Thyroid gland (tissue), 4 donors: ENCODE data around the gene PPP1R8. TPM values are rescaled to one million over a fixed set of nuclear protein-coding genes. Genes with fewer than 3 reads are reported as not detected.

Source experiments
- DNase-seq, 2 donors: peaks; one replicate each; pipeline ENCODE4 v3.0.0-alpha.2; 2019
- H3K27ac ChIP-seq, 3 donors: fragments of 200-600 bp; sonication (generic); 1 replicate in 2 of 3; 2 replicates in 1 of 3; pipeline ENCODE4 v1.5.1; 2016 to 2019; ENCODE audit warnings: mild to moderate bottlenecking in 1 of 3, moderate library complexity in 1 of 3
- H3K27me3 ChIP-seq: fragments of 200-600 bp; sonication (generic); one replicate; pipeline ENCODE4 v1.5.1; 2019
- H3K36me3 ChIP-seq, 2 donors: fragments of 200-600 bp; sonication (generic); one replicate each; pipeline ENCODE4 v1.5.1; 2016 to 2019
- H3K4me1 ChIP-seq, 2 donors: fragments of 200-600 bp; sonication (generic); one replicate each; pipeline ENCODE4 v1.5.1; 2017 to 2019
- H3K4me3 ChIP-seq, 3 donors: fragments of 200-600 bp; sonication (generic); replicated peaks in 1 of 3; 1 replicate in 2 of 3; 2 replicates in 1 of 3; pipeline ENCODE4 v1.5.1; 2016; ENCODE audit warnings: mild to moderate bottlenecking in 1 of 3
- H3K9me3 ChIP-seq: fragments of 200-600 bp; sonication (generic); one replicate; pipeline ENCODE4 v1.5.1; 2017
- CTCF ChIP-seq, 6 experiments: fragments of 200-600 bp in 3 of 6; fragments of 450-650 bp in 3 of 6; sonication (generic) in 3 of 6; IDR thresholded peaks; one replicate each; pipeline ENCODE4 v1.5.1; 2016 to 2019; ENCODE audit warnings: antibody characterized with exemption in 6 of 6, mild to moderate bottlenecking in 2 of 6, inconsistent platforms in 1 of 6, moderate library complexity in 1 of 6
- POLR2A ChIP-seq, 2 donors: fragments of 450-650 bp; IDR thresholded peaks; one replicate each; pipeline ENCODE4 v1.6.1; 2017; ENCODE audit warnings: antibody characterized with exemption in 2 of 2, mild to moderate bottlenecking in 2 of 2, moderate library complexity in 1 of 2
- WGBS, 2 donors: methylation state at CpG; one replicate each; pipeline ENCODE4 v1.1.5; 2017; 5-methylcytosine and 5-hydroxymethylcytosine counted together
- intact Hi-C: fragments of 100-400 bp; cut with DNase I; formaldehyde crosslinking; loops from one replicate; pipeline ENCODE4 v1.15.1; 2023
- total RNA-seq, 4 donors: library from RNA; depleted of rRNA; stranded (reverse); fragments of >200 nt; gene quantifications; one replicate each; pipeline ENCODE4 v1.2.3, GENCODE V29; 2016

Gene PPP1R8
- total RNA-seq, 4 donors from 2014 or later = 29.2 to 34.8 (median 33.1) TPM

- no peak for DNase-seq
- Histone ChIP-seq H3K36me3 (no peaks in the 10 kb centered on the region), H3K27ac (no peak overlapping the region), H3K27me3 (no peaks in the 10 kb centered on the region), H3K4me3 (no peak overlapping the region), H3K9me3 (no peaks in the 10 kb centered on the region), H3K4me1 (peaks cover 18 to 32% of the 10 kb centered on the region in 2 donors)
- intact Hi-C loops = no loop called here
- WGBS, 2 donors = 93 to 96% methylated on average over 10 of the region's 10 CpGs
- TF ChIP-seq POLR2A (IDR thresholded peaks at IDR 0.05) (no peak), CTCF (IDR thresholded peaks at IDR 0.05) (no peak)
Observed at GRCh38 chr1:27861436-27861835, 30.9 kb downstream of the PPP1R8 start.

- Histone ChIP-seq H3K36me3 (no peaks in the 10 kb centered on the region), H3K9me3 (no peaks in the 10 kb centered on the region), H3K27ac (peak overlapping the region in 2 of 3 donors; percentile 86 to 89), H3K4me1 (peaks cover 18 to 32% of the 10 kb centered on the region in 2 donors), H3K4me3 (no peak overlapping the region), H3K27me3 (no peaks in the 10 kb centered on the region)
- TF ChIP-seq CTCF (IDR thresholded peaks at IDR 0.05) (no peak), POLR2A (IDR thresholded peaks at IDR 0.05) (no peak)
- no peak for DNase-seq
- 89 to 90% methylated on average over 3 of the region's 3 CpGs for WGBS, 2 donors
- intact Hi-C loops = no loop called here
Observed at GRCh38 chr1:27862004-27862403, 31.4 kb downstream of the PPP1R8 start.

- 61 to 67% methylated on average over 8 to 9 of the region's 9 CpGs for WGBS, 2 donors
- H3K9me3 ChIP-seq = no peaks in the 10 kb centered on the region
- H3K27me3 ChIP-seq = no peaks in the 10 kb centered on the region
- peak; percentile 90 to 92 for DNase-seq
- peak overlapping the region; percentile 74 to 89 (median 86) for H3K27ac ChIP-seq
- TF ChIP-seq POLR2A (IDR thresholded peaks at IDR 0.05) = peak in 1 of 2 donors; percentile 24
- TF ChIP-seq CTCF (IDR thresholded peaks at IDR 0.05) = peak in 1 of 6 experiments; percentile 10
- peaks cover 18 to 32% of the 10 kb centered on the region in 2 donors for H3K4me1 ChIP-seq
- intact Hi-C loops = no loop called here
- no peak overlapping the region for H3K4me3 ChIP-seq
- H3K36me3 ChIP-seq = no peaks in the 10 kb centered on the region
Observed at GRCh38 chr1:27862671-27863537, 32.3 kb downstream of the PPP1R8 start.

- Histone ChIP-seq H3K4me3 (no peak overlapping the region), H3K36me3 (no peaks in the 10 kb centered on the region), H3K27me3 (no peaks in the 10 kb centered on the region), H3K9me3 (no peaks in the 10 kb centered on the region), H3K4me1 (peaks cover 15 to 28% of the 10 kb centered on the region in 2 donors), H3K27ac (peak overlapping the region; percentile 74 to 89 (median 86))
- DNase-seq = no peak
- intact Hi-C loops = no loop called here
- WGBS, 2 donors = 87 to 88% methylated on average over 1 of the region's 1 CpG
- TF ChIP-seq POLR2A (IDR thresholded peaks at IDR 0.05) = no peak
- TF ChIP-seq CTCF (IDR thresholded peaks at IDR 0.05) = no peak
Observed at GRCh38 chr1:27863538-27863915, 32.9 kb downstream of the PPP1R8 start.

- TF ChIP-seq CTCF (IDR thresholded peaks at IDR 0.05) = no peak
- TF ChIP-seq POLR2A (IDR thresholded peaks at IDR 0.05) = no peak
- Histone ChIP-seq H3K4me1 (peaks cover 14 to 25% of the 10 kb centered on the region in 2 donors), H3K9me3 (no peaks in the 10 kb centered on the region), H3K27ac (peak overlapping the region in 2 of 3 donors; percentile 86 to 89), H3K4me3 (no peak overlapping the region), H3K36me3 (no peaks in the 10 kb centered on the region), H3K27me3 (no peaks in the 10 kb centered on the region)
- no peak for DNase-seq
- 86% methylated on average over 8 of the region's 8 CpGs for WGBS, 2 donors
- intact Hi-C loops = no loop called here
Observed at GRCh38 chr1:27864264-27864895, 33.8 kb downstream of the PPP1R8 start.
